ENCODE results near the gene AKR1C1. TPM values are rescaled to one million over a fixed set of nuclear protein-coding genes. Genes with fewer than 3 reads are reported as not detected.
"Not testable (repeated sequence)": the region's sequence is repeated elsewhere in the genome, so short reads cannot be mapped to it uniquely, and the experiment has no call there.

AKR1C1 gene
- 10 to 100 TPM in 6 of 12 donors, 1 to 10 TPM in 4, not detected in 2; 6.3 to 15.7 (median 11.3) TPM for polyA plus RNA-seq (ENCODE audit: insufficient read length in 12 of 12)
- long read RNA-seq, donor 1, full-length matches to known transcripts, result 4 of 4 reads
- long read RNA-seq, donor 1, partial matches to known transcripts, result 0 of 4 reads
- long read RNA-seq, donor 1, other reads (novel, unspliced or antisense), result 0 of 4 reads
- long read RNA-seq, donor 2, full-length matches to known transcripts, result 3 of 10 reads
- long read RNA-seq, donor 2, partial matches to known transcripts, result 7 of 10 reads
- long read RNA-seq, donor 2, other reads (novel, unspliced or antisense), result 0 of 10 reads
- long read RNA-seq, donor 3, full-length matches to known transcripts, result 2 of 2 reads
- long read RNA-seq, donor 3, partial matches to known transcripts, result 0 of 2 reads
- long read RNA-seq, donor 3, other reads (novel, unspliced or antisense), result 0 of 2 reads
- long read RNA-seq, donor 4, result 0 reads
- long read RNA-seq, donor 5, result 0 reads
- long read RNA-seq, donor 6, full-length matches to known transcripts, result 1 of 1 reads
- long read RNA-seq, donor 6, partial matches to known transcripts, result 0 of 1 reads
- long read RNA-seq, donor 6, other reads (novel, unspliced or antisense), result 0 of 1 reads
- long read RNA-seq, donor 7, full-length matches to known transcripts, result 1 of 1 reads
- long read RNA-seq, donor 7, partial matches to known transcripts, result 0 of 1 reads
- long read RNA-seq, donor 7, other reads (novel, unspliced or antisense), result 0 of 1 reads
- long read RNA-seq, donor 8, full-length matches to known transcripts, result 1 of 1 reads
- long read RNA-seq, donor 8, partial matches to known transcripts, result 0 of 1 reads
- long read RNA-seq, donor 8, other reads (novel, unspliced or antisense), result 0 of 1 reads
- long read RNA-seq, donor 9, result 0 reads
- long read RNA-seq, donor 10, result 0 reads
- long read RNA-seq, donor 11, full-length matches to known transcripts, result 1 of 1 reads
- long read RNA-seq, donor 11, partial matches to known transcripts, result 0 of 1 reads
- long read RNA-seq, donor 11, other reads (novel, unspliced or antisense), result 0 of 1 reads

- DNase-seq, result not testable (repeated sequence)
These were observed at the start of gene AKR1C1 for GRCh38 chr10:4962876-4963814. Gene AKR1C1 (plus strand): TSS chr10:4963415. CDS start chr10:4963445, 30 bp downstream.

DNA sequence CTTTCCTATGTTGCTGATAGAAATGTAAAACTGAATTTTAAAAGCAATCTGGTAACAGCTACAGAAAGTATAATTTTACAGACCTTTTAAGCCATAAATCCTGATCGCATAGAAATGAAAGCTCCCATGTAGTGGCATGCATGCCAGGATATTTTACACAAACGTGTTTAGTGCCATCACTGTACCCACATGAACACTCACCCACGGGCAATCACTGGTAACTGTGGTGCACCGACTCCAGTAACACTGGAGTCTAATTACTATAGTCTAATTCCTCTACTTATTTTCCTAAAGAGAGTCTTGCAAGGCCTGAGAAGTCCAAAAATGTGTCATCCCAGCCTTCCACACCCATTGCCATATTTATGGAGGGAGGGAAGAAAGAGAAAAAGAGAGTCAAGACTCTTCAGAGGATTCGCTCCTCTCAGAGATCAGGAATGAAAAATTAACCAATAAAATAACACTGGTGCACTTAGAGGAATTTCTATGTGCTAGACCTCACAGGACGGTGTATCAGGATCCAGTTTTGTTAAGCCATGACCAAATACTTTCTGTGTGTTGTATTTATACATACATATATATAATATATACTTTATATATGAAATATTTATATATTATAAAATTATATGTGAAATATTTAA is 48.9 kb upstream of the AKR1C1 start:
- DNase-seq, result no peak

DNA sequence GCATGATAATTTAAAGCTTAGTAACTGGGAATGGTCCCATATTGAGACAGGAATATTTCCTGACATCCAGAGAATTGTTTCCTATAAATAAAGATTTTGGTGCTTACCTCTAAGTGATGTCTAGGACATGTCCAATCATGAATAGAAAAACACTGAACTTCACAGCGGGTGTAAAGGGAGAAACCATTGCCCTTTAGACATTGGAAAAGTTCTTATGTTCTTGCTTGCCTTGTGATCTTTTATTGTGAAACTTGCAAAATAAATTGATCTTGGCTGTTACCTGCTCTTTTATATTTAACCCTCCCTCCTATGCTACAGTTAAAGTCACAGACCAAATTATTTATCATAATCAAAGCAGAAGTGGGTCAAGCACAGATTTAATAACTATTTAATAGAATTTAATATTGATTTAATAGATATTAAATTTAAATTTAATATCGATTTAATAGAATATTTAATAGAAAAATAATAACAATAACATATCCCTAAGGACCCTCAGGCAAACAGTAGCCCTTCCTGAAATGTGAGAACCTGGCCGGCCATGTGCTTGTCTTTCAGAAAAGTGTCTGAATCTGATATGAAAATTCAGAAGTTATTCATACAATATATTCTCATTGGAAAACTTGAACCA is 47.0 kb upstream of the AKR1C1 start:
- no peak for DNase-seq

DNA sequence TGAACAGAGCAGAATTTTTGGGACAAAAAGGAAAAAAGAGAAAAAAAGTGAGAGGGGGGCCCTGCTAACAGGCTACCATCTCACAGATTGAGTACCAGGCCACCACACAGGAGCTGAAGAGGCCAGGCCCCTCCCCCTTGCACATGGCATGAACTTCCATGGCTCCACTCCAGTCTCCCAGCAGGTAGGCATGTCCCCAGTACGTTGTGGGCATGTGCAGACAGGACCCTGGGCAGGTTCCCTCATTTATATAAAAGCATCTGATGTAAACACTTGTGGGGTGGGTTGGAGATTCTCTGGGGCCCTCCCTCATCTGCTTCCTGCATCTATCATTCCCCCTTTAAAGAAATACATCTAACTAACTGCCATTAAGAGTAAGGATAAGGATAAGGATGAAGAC is 45.0 kb upstream of the AKR1C1 start:
- DNase-seq, result no peak

DNA sequence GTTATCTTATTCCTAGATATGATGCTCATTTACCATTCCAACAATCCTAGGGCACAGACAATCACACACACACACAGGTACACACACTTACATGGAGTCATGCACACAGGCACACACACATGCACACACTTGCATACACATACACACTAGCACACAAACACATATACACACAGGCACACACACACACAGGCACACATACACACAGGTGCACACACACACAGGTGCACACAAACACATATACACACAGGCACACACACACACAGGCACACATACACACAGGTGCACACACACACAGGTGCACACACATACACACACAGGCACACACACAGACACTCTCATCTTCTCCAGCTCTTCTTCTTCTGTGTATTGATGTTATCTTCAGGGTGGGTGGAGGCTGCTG is 38.7 kb upstream of the AKR1C1 start:
- DNase-seq, result not testable (repeated sequence)

DNA sequence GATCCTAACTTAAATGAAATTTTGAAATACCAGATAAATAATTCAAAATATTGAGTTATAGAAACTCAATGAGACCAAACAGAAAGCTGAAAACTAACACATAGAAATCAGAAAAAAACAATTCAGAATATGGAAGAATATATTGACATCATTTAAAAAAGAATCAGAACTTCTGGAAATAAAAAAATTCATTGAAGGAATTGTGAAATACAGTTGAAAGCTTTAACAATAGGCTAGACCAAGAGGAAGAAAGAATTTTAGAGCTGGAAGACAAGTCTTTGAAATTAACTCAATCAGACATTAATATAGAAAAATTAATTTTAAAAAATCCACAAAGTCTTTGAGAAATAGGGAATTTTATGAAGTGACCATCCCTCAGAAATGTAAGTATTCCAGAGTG is 36.8 kb upstream of the AKR1C1 start:
- no peak for DNase-seq

- no peak for DNase-seq
These were observed 31.6 kb upstream of the AKR1C1 start for GRCh38 chr10:4931587-4931986.

GRCh38 chr10:4934391-4934987 is 28.7 kb upstream of the AKR1C1 start:
- no peak for DNase-seq

GRCh38 chr10:4937346-4937745 is 25.9 kb upstream of the AKR1C1 start:
- no peak for DNase-seq

- no peak for DNase-seq
These were observed 23.8 kb upstream of the AKR1C1 start for GRCh38 chr10:4939224-4940072.

DNA sequence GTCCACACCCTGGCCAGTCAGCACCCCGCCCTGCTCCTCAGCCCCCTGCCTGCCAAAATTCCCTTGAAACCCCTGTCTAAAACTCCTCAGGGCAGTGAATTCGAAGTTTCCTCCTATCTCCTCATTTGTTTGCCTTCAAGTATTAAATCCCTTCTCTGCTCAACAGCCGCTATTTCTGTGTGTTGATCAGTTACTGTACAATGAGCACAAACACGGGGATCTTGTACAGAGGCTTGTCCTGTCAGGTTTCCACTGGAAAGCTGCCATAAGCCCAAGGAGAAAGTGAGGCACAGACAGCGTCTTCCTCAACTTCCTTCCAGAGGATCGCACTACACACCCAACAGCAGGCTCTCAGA is 23.2 kb upstream of the AKR1C1 start:
- not testable (repeated sequence) for DNase-seq

DNA sequence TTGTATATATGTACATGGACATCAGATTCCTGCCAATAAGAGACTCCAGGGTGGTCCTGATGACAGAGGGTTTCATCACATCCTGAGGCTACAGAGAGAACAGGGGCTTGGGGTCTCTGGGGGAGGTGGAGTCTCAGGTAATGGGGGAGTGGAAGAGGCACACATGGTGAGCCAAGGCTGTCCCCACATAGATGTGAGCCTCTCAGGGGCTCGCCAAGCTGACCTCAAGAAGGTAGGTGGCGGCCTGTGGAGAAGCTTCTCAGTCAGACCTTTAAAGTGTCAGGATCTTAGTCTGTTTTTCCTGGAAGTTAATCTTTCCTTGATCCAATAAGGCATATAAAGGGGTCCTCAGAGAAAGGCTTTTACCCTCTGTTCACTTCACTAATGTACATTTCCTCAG is 22.3 kb upstream of the AKR1C1 start:
- not testable (repeated sequence) for DNase-seq

- no peak for DNase-seq
These were observed 21.5 kb upstream of the AKR1C1 start for GRCh38 chr10:4941540-4942330.

- DNase-seq, result peak; percentile 26
These were observed 20.3 kb upstream of the AKR1C1 start for GRCh38 chr10:4942931-4943330.

DNA sequence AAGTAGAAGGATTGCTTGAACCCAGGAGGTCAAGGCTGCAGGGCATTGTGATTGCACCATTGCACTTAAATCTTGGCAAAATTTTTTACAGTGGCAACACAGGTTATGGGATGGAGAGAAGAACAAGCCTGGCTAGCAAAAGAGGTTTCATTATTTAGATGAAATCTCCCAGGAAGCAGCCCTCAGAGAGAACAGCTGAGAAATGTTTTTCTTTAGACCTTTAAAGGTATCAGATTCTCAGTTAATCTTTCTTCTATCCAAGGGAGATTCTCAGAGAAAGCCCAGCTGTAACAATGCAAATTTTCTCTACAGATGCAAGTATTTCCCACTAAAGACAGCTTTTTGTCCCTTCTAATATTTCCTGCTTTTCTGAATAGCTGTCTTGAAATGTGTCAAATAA is 19.8 kb upstream of the AKR1C1 start:
- not testable (repeated sequence) for DNase-seq

GRCh38 chr10:4943821-4944220 is 19.4 kb upstream of the AKR1C1 start:
- no peak for DNase-seq

DNA sequence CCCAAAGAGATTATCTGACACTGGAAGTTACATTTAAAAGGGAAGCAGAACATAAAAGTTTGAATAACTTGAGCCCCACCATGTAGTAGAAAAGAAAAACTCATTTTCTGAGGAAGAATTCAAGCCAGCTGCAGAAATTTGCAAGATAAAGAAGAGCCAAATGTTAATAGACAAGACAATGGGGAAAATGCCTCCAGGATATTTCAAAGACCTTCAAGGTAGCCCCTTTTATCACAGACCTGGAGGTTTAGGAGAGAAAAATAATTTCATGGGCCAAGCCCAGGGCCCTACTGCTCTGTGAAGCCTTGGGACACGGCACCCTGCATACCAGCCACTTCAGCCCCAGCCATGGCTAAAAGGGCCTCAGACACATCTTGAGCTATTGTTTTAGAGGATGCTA is 18.4 kb upstream of the AKR1C1 start:
- no peak for DNase-seq
